Fibroblast of mammary gland (primary cell): ENCODE results near the gene RAB3C.

Experiments used
- DNase-seq: peaks from one replicate; pipeline ENCODE4 v3.0.0-alpha.2; 2010; ENCODE audit warnings: low read depth
- H3K4me3 ChIP-seq: 2 replicates; pipeline ENCODE4 v1.5.1; 2011; ENCODE audit warnings: low read depth, mild to moderate bottlenecking, low read length, moderate library complexity; ENCODE audit not compliant: control insufficient read depth
- CTCF ChIP-seq: conservative IDR thresholded peaks from 2 replicates; pipeline ENCODE4 v1.5.1; 2011; ENCODE audit warnings: low read depth, low read length, inconsistent platforms; ENCODE audit not compliant: control insufficient read depth, insufficient read depth

Gene RAB3C

GRCh38 chr5:58711965-58712364 is 129.1 kb downstream of the RAB3C start:
- TF ChIP-seq CTCF = no peak
- DNase-seq = no peak
- no peak overlapping the region for H3K4me3 ChIP-seq

- no peak overlapping the region for H3K4me3 ChIP-seq
- no peak for TF ChIP-seq CTCF
- no peak for DNase-seq
These were observed 131.2 kb downstream of the RAB3C start for GRCh38 chr5:58714046-58714445.

- no peak overlapping the region for H3K4me3 ChIP-seq
- DNase-seq = no peak
- no peak for TF ChIP-seq CTCF
These were observed 133.3 kb downstream of the RAB3C start for GRCh38 chr5:58715997-58716656.

- no peak for TF ChIP-seq CTCF
- H3K4me3 ChIP-seq = no peak overlapping the region
- no peak for DNase-seq
These were observed 133.8 kb downstream of the RAB3C start for GRCh38 chr5:58716713-58717112.

GRCh38 chr5:58717303-58718007 is 134.6 kb downstream of the RAB3C start:
- no peak for TF ChIP-seq CTCF
- no peak for DNase-seq
- H3K4me3 ChIP-seq = no peak overlapping the region

- TF ChIP-seq CTCF = no peak
- DNase-seq = no peak
- H3K4me3 ChIP-seq = no peak overlapping the region
These were observed 135.5 kb downstream of the RAB3C start for GRCh38 chr5:58718269-58718978.
